IMR-90 (cell line): ENCODE results near the gene MEGF6. TPM values are rescaled to one million over a fixed set of nuclear protein-coding genes. Genes with fewer than 3 reads are reported as not detected.

Experiments
- ATAC-seq: fragments of 200-7000 bp; cut with Tn5 transposase; 2 replicates; pipeline ENCODE4 v1.9.1; 2020; ENCODE audit warnings: low read depth, mild to moderate bottlenecking, moderate library complexity
- BruUV-seq: library from RNA; stranded (reverse); fragments of 400-500 nt; replicated peaks from 2 replicates; lab custom pipeline; 2021; lab: Mats Ljungman, UMichigan
- CTCF ChIA-PET: fragments of 300-600 bp; formaldehyde crosslinking; extraction: SDS; loops from one replicate; lab custom pipeline; 2021; ENCODE audit warnings: antibody characterized with exemption; lab: Yijun Ruan, JAX
- POLR2A ChIA-PET: fragments of 300-600 bp; sonication (Branson Sonifier 250); formaldehyde crosslinking; loops from one replicate; lab custom pipeline; 2022; ENCODE audit warnings: antibody characterized with exemption; ENCODE audit not compliant: unreplicated experiment; lab: Charles Lee
- DNase-seq: peaks from one replicate; pipeline ENCODE4 v3.0.0; 2013
- H2AFZ ChIP-seq: replicated peaks from 2 replicates; pipeline ENCODE3; 2013; ENCODE audit warnings: low read length, mild to moderate bottlenecking; ENCODE audit not compliant: poor library complexity
- H2AK5ac ChIP-seq: 2 replicates; pipeline ENCODE4 v1.6.1; 2013; ENCODE audit warnings: low read depth, low read length, inconsistent platforms
- H2AK9ac ChIP-seq: replicated peaks from 2 replicates; pipeline ENCODE3; 2013; ENCODE audit warnings: mild to moderate bottlenecking, low read depth, low read length, moderate library complexity; ENCODE audit not compliant: poor library complexity
- H2BK120ac ChIP-seq: 2 replicates; pipeline ENCODE4 v1.6.1; 2013; ENCODE audit warnings: low read depth, low read length, inconsistent platforms
- H2BK15ac ChIP-seq: 3 replicates; pipeline ENCODE4 v1.6.1; 2013; ENCODE audit warnings: low read depth, low read length, inconsistent platforms
- H2BK20ac ChIP-seq: 2 replicates; pipeline ENCODE4 v1.6.1; 2013; ENCODE audit warnings: low read depth, mild to moderate bottlenecking, inconsistent platforms, low read length, moderate library complexity
- H2BK5ac ChIP-seq: 2 replicates; pipeline ENCODE4 v1.6.1; 2013; ENCODE audit warnings: mild to moderate bottlenecking, low read depth, low read length, inconsistent platforms; ENCODE audit not compliant: poor library complexity, severe bottlenecking
- H3K14ac ChIP-seq: replicated peaks from 2 replicates; pipeline ENCODE4 v1.6.1; 2013; ENCODE audit warnings: low read depth, low read length, inconsistent platforms
- H3K18ac ChIP-seq: 2 replicates; pipeline ENCODE4 v1.6.1; 2013; ENCODE audit warnings: low read depth, low read length, control low read depth
- H3K23ac ChIP-seq: 2 replicates; pipeline ENCODE4 v1.6.1; 2013; ENCODE audit warnings: low read depth, low read length, inconsistent platforms
- H3K27ac ChIP-seq: 2 replicates; pipeline ENCODE4 v1.5.1; 2013; ENCODE audit warnings: mild to moderate bottlenecking, control low read depth, low read length; ENCODE audit not compliant: insufficient read depth
- H3K27me3 ChIP-seq: 2 replicates; pipeline ENCODE4 v1.6.1; 2013; ENCODE audit warnings: low read length; ENCODE audit not compliant: control insufficient read depth, insufficient read depth
- H3K36me3 ChIP-seq: 2 replicates; pipeline ENCODE4 v1.6.1; 2013; ENCODE audit warnings: low read length, mixed read lengths; ENCODE audit not compliant: control insufficient read depth, insufficient read depth
- H3K4ac ChIP-seq: 2 replicates; pipeline ENCODE4 v1.6.1; 2013; ENCODE audit warnings: low read depth, low read length, inconsistent platforms
- H3K4me1 ChIP-seq: 2 replicates; pipeline ENCODE4 v1.6.1; 2013; ENCODE audit warnings: low read length, mixed read lengths; ENCODE audit not compliant: control insufficient read depth, insufficient read depth
- H3K4me2 ChIP-seq: 2 replicates; pipeline ENCODE4 v1.6.1; 2013; ENCODE audit warnings: low read depth, mild to moderate bottlenecking, control low read depth, low read length, moderate library complexity
- H3K4me3 ChIP-seq: 2 replicates; pipeline ENCODE4 v1.5.1; 2013; ENCODE audit warnings: low read depth, mild to moderate bottlenecking, control low read depth, low read length, moderate library complexity; ENCODE audit not compliant: insufficient read depth
- H3K56ac ChIP-seq: 2 replicates; pipeline ENCODE4 v1.6.1; 2013; ENCODE audit warnings: low read length, inconsistent platforms; ENCODE audit not compliant: insufficient read depth; ENCODE audit errors: extremely low read depth
- H3K79me1 ChIP-seq, 2 experiments: 2 replicates each; pipeline ENCODE4 v1.6.1; 2013; ENCODE audit warnings: low read length in 2 of 2, inconsistent platforms in 1 of 2, low read depth in 1 of 2
- H3K9ac ChIP-seq: 2 replicates; pipeline ENCODE4 v1.6.1; 2013; ENCODE audit warnings: low read depth, low read length, control low read depth
- H3K9me1 ChIP-seq: 2 replicates; pipeline ENCODE4 v1.6.1; 2013; ENCODE audit warnings: low read length, inconsistent platforms; ENCODE audit not compliant: insufficient read depth
- H3K9me3 ChIP-seq: 2 replicates; pipeline ENCODE4 v1.6.1; 2013; ENCODE audit warnings: low read length; ENCODE audit not compliant: control insufficient read depth, insufficient read depth
- H4K20me1 ChIP-seq: 2 replicates; pipeline ENCODE4 v1.6.1; 2013; ENCODE audit warnings: low read length, inconsistent platforms; ENCODE audit not compliant: insufficient read depth
- H4K5ac ChIP-seq: 2 replicates; pipeline ENCODE4 v1.6.1; 2013; ENCODE audit warnings: mild to moderate bottlenecking, low read depth, low read length, control low read depth
- H4K8ac ChIP-seq, 2 experiments: 2 replicates each; pipeline ENCODE4 v1.6.1; 2013; ENCODE audit warnings: low read depth in 2 of 2, low read length in 2 of 2, control low read depth in 1 of 2, inconsistent platforms in 1 of 2
- H4K91ac ChIP-seq: 2 replicates; pipeline ENCODE4 v1.6.1; 2013; ENCODE audit warnings: low read depth, low read length, inconsistent platforms; ENCODE audit not compliant: insufficient read depth
- BHLHE40 ChIP-seq: fragments of 150-350 bp; IDR thresholded peaks from 2 replicates; pipeline ENCODE4 v1.6.1; 2016; ENCODE audit warnings: mild to moderate bottlenecking, low read depth, low read length
- CEBPB ChIP-seq: IDR thresholded peaks from 2 replicates; pipeline ENCODE4 v1.6.1; 2012; ENCODE audit warnings: low read depth, low read length, improper control_type of control experiment
- CHD1 ChIP-seq: IDR thresholded peaks from 2 replicates; pipeline ENCODE4 v1.6.1; 2012; ENCODE audit warnings: low read depth, low read length, improper control_type of control experiment
- CTCF ChIP-seq: conservative IDR thresholded peaks from 2 replicates; pipeline ENCODE4 v1.5.1; 2012; ENCODE audit warnings: mild to moderate bottlenecking, low read depth, low read length, improper control_type of control experiment
- ELK1 ChIP-seq: fragments of 150-350 bp; IDR thresholded peaks from 2 replicates; pipeline ENCODE4 v1.6.1; 2016; ENCODE audit warnings: low read depth, mild to moderate bottlenecking, low read length, moderate library complexity, borderline replicate concordance
- FOS ChIP-seq: fragments of 150-350 bp; IDR thresholded peaks from 2 replicates; pipeline ENCODE4 v1.6.1; 2016; ENCODE audit warnings: low read depth, low read length
- MAFK ChIP-seq: IDR thresholded peaks from 2 replicates; pipeline ENCODE4 v1.6.1; 2012; ENCODE audit warnings: low read depth, low read length, improper control_type of control experiment
- MAZ ChIP-seq: IDR thresholded peaks from 2 replicates; pipeline ENCODE4 v1.6.1; 2012; ENCODE audit warnings: low read depth, mild to moderate bottlenecking, low read length, improper control_type of control experiment, moderate library complexity, borderline replicate concordance
- MXI1 ChIP-seq: IDR thresholded peaks from 2 replicates; pipeline ENCODE4 v1.6.1; 2012; ENCODE audit warnings: low read depth, mild to moderate bottlenecking, low read length, moderate library complexity, borderline replicate concordance
- NFE2L2 ChIP-seq: fragments of 150-350 bp; IDR thresholded peaks from 2 replicates; pipeline ENCODE4 v1.6.1; 2016; ENCODE audit warnings: low read depth, mild to moderate bottlenecking, low read length
- POLR2A ChIP-seq: IDR thresholded peaks from 2 replicates; pipeline ENCODE4 v1.6.1; 2012; ENCODE audit warnings: mild to moderate bottlenecking, low read depth, low read length
- RAD21 ChIP-seq: IDR thresholded peaks from 2 replicates; pipeline ENCODE4 v1.6.1; 2012; ENCODE audit warnings: low read length, improper control_type of control experiment
- RCOR1 ChIP-seq: IDR thresholded peaks from 2 replicates; pipeline ENCODE4 v1.6.1; 2012; ENCODE audit warnings: mild to moderate bottlenecking, low read length, improper control_type of control experiment; ENCODE audit not compliant: insufficient replicate concordance
- RFX5 ChIP-seq: IDR thresholded peaks from 2 replicates; pipeline ENCODE4 v1.8.0; 2012; ENCODE audit warnings: low read depth, mild to moderate bottlenecking, low read length, moderate library complexity
- SMC3 ChIP-seq: fragments of 150-350 bp; IDR thresholded peaks from 2 replicates; pipeline ENCODE4 v1.6.1; 2016; ENCODE audit warnings: low read depth, mild to moderate bottlenecking, antibody characterized with exemption, low read length, moderate library complexity
- USF2 ChIP-seq: fragments of 150-350 bp; IDR thresholded peaks from 2 replicates; pipeline ENCODE4 v1.6.1; 2017; ENCODE audit warnings: mild to moderate bottlenecking, antibody characterized with exemption, low read length, low read depth
- WGBS, 2 experiments: methylation state at CpG; one replicate each; pipeline versions ENCODE4 v1.1.5 to v1.1.7; 2013; ENCODE audit warnings: missing lambda C conversion rate in 2 of 2; ENCODE audit not compliant: insufficient read length in 1 of 2; ENCODE audit errors: extremely low coverage in 2 of 2; 5-methylcytosine and 5-hydroxymethylcytosine counted together
- dilution Hi-C: fragments of 300-500 bp; cut with HindIII; formaldehyde crosslinking; loops from one replicate; pipeline ENCODE4 v1.14.3; 2018; ENCODE audit warnings: low sequenced_read_pairs; ENCODE audit not compliant: unreplicated experiment
- in situ Hi-C: fragments of 300-500 bp; cut with MboI; formaldehyde crosslinking; loops from 3 replicates; pipeline ENCODE4 v1.14.3; 2019; ENCODE audit warnings: low sequenced_read_pairs, inconsistent platforms, mixed read lengths
- intact Hi-C: fragments of 100-400 bp; cut with micrococcal nuclease; formaldehyde crosslinking; loops from 2 replicates; pipeline ENCODE4 v1.10.0; 2022
- polyA plus RNA-seq, 3 experiments: library from polyadenylated mRNA; depleted of rRNA; stranded (reverse); fragments of >200 nt; gene quantifications; 2 replicates each; pipeline ENCODE4 v1.2.3, GENCODE V29; 2012; ENCODE audit warnings: low replicate concordance in 1 of 3
- total RNA-seq: library from RNA; depleted of rRNA; stranded (reverse); fragments of >200 nt; gene quantifications from 2 replicates; pipeline ENCODE4 v1.2.3, GENCODE V29; 2012

Gene MEGF6
- total and polyA plus RNA-seq, 2 of the 4 experiments (the other 2 are of a cell fraction), result 0.72 to 4.1 TPM

GRCh38 chr1:3466366-3467075, 144.8 kb downstream of the MEGF6 start:
- no peak overlapping the region for H3K9ac ChIP-seq
- no peak overlapping the region for H3K4me2 ChIP-seq
- no peaks in the 10 kb centered on the region for H3K9me1 ChIP-seq
- no peak overlapping the region for H3K27ac ChIP-seq
- no peak overlapping the region for H3K14ac ChIP-seq
- in situ Hi-C loops (no loop called here), intact Hi-C loops (no loop called here), dilution Hi-C loops (no loop called here)
- H3K23ac ChIP-seq, result no peak overlapping the region
- H2BK20ac ChIP-seq, result no peak overlapping the region
- WGBS, 2 experiments, result 88% methylated on average over 5 of the region's 16 CpGs; no CpG with 5 or more reads in 1 of the 2 experiments
- no peak overlapping the region for H2AK9ac ChIP-seq
- H2BK5ac ChIP-seq, result no peak overlapping the region
- H3K27me3 ChIP-seq, result peaks cover 7% of the 10 kb centered on the region
- H4K20me1 ChIP-seq, result no peaks in the 10 kb centered on the region; the same call in 1 of the 2 replicates
- H2AFZ ChIP-seq, result no peak overlapping the region
- H3K79me1 ChIP-seq, result no peaks in the 10 kb centered on the region
- no peak overlapping the region for H3K56ac ChIP-seq
- H2BK120ac ChIP-seq, result no peak overlapping the region
- no peak for ATAC-seq
- BruUV-seq, result no TSS peak
- no peak overlapping the region for H3K4ac ChIP-seq
- no peak for TF ChIP-seq USF2
- TF ChIP-seq RFX5, result no peak
- no peak for TF ChIP-seq FOS
- TF ChIP-seq CHD1, result no peak
- no peak for TF ChIP-seq ELK1
- no peak for TF ChIP-seq BHLHE40
- no peak for TF ChIP-seq CTCF
- no peak for TF ChIP-seq RAD21
- no peak for TF ChIP-seq MAFK
- no peak for TF ChIP-seq RCOR1
- TF ChIP-seq SMC3, result no peak
- no peak for TF ChIP-seq MXI1
- TF ChIP-seq MAZ, result no peak
- TF ChIP-seq POLR2A, result no peak
- TF ChIP-seq NFE2L2, result no peak
- no peak for TF ChIP-seq CEBPB
- no peaks in the 10 kb centered on the region for H3K36me3 ChIP-seq
- ChIA-PET CTCF (no interaction called here), POLR2A (no interaction called here)
- DNase-seq, result no peak
- no peak overlapping the region for H4K8ac ChIP-seq
- H3K4me1 ChIP-seq, result peaks cover 2% of the 10 kb centered on the region
- H3K9me3 ChIP-seq, result no peaks in the 10 kb centered on the region
- H2BK15ac ChIP-seq, result no peak overlapping the region
- no peak overlapping the region for H4K91ac ChIP-seq
- no peak overlapping the region for H3K4me3 ChIP-seq
- no peak overlapping the region for H2AK5ac ChIP-seq
- no peak overlapping the region for H3K18ac ChIP-seq
- H4K5ac ChIP-seq, result no peak overlapping the region
